Transverse colon (tissue), 3 donors: ENCODE results near the gene ACER3.
A peak's percentile ranks its signal among the peaks of the same experiment; 100 is the strongest.

Source experiments
- POLR2A ChIP-seq: fragments of 450-650 bp; IDR thresholded peaks from one replicate; pipeline ENCODE4 v1.6.1; 2016; ENCODE audit warnings: antibody characterized with exemption, mild to moderate bottlenecking, moderate library complexity
- TF ChIP-seq, protein P1 (sequence below), 5 experiments: fragments of 200-600 bp in 3 of 5; fragments of 450-650 bp in 2 of 5; sonication (generic) in 3 of 5; IDR thresholded peaks; 1 replicate in 2 of 5; 2 replicates in 3 of 5; pipeline ENCODE4 v1.5.1; 2016 to 2017; ENCODE audit warnings: antibody characterized with exemption in 5 of 5, inconsistent platforms in 3 of 5, mild to moderate bottlenecking in 2 of 5, moderate library complexity in 1 of 5

DNA sequence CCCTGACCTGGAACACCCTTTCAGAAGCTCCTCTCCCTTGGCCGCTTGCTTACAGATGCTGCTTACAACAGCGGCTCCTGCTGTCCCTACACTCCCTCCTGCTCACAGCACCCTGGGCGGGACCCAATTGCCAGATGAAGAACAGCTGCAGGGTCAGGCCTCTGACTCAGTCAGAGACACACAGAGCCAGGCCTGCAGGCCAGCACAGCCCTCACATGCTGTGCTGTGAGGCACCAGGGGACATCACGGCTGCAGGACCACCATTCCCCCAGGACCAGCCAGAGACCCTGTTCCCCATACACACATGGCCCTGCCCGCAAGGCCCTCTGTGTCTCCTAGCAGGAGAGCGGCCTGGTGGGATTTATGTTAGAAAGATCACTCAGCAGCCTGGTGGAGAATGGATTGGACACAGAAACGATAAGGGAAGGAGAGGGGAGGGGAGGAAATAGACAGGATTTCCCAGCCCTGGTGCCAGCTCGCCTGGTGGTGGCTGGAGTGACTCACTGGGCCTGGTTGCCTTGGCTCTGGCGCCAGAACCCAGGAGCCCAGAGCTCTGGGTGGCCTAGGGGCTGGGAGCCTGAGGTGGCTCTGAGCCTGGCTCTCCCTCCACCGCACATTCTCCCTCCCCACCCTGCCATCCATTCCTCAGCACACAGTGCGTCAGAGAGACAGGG is 212.7 kb downstream of the ACER3 start:
- TF ChIP-seq, protein P1, sequence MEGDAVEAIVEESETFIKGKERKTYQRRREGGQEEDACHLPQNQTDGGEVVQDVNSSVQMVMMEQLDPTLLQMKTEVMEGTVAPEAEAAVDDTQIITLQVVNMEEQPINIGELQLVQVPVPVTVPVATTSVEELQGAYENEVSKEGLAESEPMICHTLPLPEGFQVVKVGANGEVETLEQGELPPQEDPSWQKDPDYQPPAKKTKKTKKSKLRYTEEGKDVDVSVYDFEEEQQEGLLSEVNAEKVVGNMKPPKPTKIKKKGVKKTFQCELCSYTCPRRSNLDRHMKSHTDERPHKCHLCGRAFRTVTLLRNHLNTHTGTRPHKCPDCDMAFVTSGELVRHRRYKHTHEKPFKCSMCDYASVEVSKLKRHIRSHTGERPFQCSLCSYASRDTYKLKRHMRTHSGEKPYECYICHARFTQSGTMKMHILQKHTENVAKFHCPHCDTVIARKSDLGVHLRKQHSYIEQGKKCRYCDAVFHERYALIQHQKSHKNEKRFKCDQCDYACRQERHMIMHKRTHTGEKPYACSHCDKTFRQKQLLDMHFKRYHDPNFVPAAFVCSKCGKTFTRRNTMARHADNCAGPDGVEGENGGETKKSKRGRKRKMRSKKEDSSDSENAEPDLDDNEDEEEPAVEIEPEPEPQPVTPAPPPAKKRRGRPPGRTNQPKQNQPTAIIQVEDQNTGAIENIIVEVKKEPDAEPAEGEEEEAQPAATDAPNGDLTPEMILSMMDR (IDR thresholded peaks at IDR 0.05): peak; percentile 38 to 78 (median 49)
- peak; percentile 73 for TF ChIP-seq POLR2A
